ENCODE measurements around the gene SLC5A8.

The SLC5A8 gene

GRCh38 chr12:101108130-101108529 is 101.9 kb downstream of the SLC5A8 start:
- H3K4me3 ChIP-seq (ENCODE audit: low read depth, low read length), result no peak overlapping the region
- H3K4me1 ChIP-seq (ENCODE audit: control insufficient read depth, insufficient read depth, low read length), result no peaks in the 10 kb centered on the region
- H3K36me3 ChIP-seq (ENCODE audit: control insufficient read depth in 2 of 2, insufficient read depth in 1 of 2, low read length in 2 of 2), result no peaks in the 10 kb centered on the region
- ChIA-PET POLR2A (no interaction called here), CTCF (interaction anchor here (0.6 kb wide), 1 partner anchor 242 kb away, joined by 4 read pairs; no protein-coding TSS in a partner anchor)
- TF ChIP-seq ZNF292 (tag by site-specific recombination; IDR thresholded peaks at IDR 0.05; ENCODE audit: borderline replicate concordance, low read depth) (no peak), ZNF792 (tag by site-specific recombination; IDR thresholded peaks at IDR 0.05) (no peak), ZSCAN5A (tag by site-specific recombination; IDR thresholded peaks at IDR 0.05) (no peak), SP2 (tag by site-specific recombination; IDR thresholded peaks at IDR 0.05) (no peak), ZNF214 (tag by site-specific recombination; IDR thresholded peaks at IDR 0.05; ENCODE audit: borderline replicate concordance) (no peak), ZNF521 (tag by site-specific recombination; IDR thresholded peaks at IDR 0.05) (no peak), ZNF112 (tag by site-specific recombination; IDR thresholded peaks at IDR 0.05) (no peak), ZNF530 (tag by site-specific recombination; IDR thresholded peaks at IDR 0.05; ENCODE audit: low read depth) (no peak), ZNF391 (tag by site-specific recombination; IDR thresholded peaks at IDR 0.05; ENCODE audit: borderline replicate concordance, low read depth) (no peak), TRIM28 (IDR thresholded peaks at IDR 0.05; ENCODE audit: borderline replicate concordance, low read length) (no peak), ZNF48 (tag by site-specific recombination; IDR thresholded peaks at IDR 0.05) (no peak), PBX3 (CRISPR knock-in tag; IDR thresholded peaks at IDR 0.05) (no peak), ZNF202 (tag by site-specific recombination; IDR thresholded peaks at IDR 0.05; ENCODE audit: borderline replicate concordance) (no peak)
- H3K27ac ChIP-seq (ENCODE audit: extremely low read depth, low read depth, low read length), result no peak overlapping the region
- no peaks in the 10 kb centered on the region for H3K9me3 ChIP-seq (ENCODE audit: control insufficient read depth, insufficient read depth, low read depth, low read length)

GRCh38 chr12:101107032-101107763 is 102.8 kb downstream of the SLC5A8 start:
- Histone ChIP-seq H3K27ac (ENCODE audit: extremely low read depth, low read depth, low read length) (no peak overlapping the region), H3K36me3 (ENCODE audit: control insufficient read depth in 2 of 2, insufficient read depth in 1 of 2, low read length in 2 of 2) (no peaks in the 10 kb centered on the region), H3K9me3 (ENCODE audit: control insufficient read depth, insufficient read depth, low read depth, low read length) (no peaks in the 10 kb centered on the region), H3K4me3 (ENCODE audit: low read depth, low read length) (no peak overlapping the region), H3K4me1 (ENCODE audit: control insufficient read depth, insufficient read depth, low read length) (no peaks in the 10 kb centered on the region)
- POLR2A ChIA-PET, result no interaction called here
- CTCF ChIA-PET, result no interaction called here
- TF ChIP-seq IKZF3 (tag by site-specific recombination; IDR thresholded peaks at IDR 0.05) (no peak), ZNF571 (tag by site-specific recombination; IDR thresholded peaks at IDR 0.05) (no peak), ZNF549 (tag by site-specific recombination; IDR thresholded peaks at IDR 0.05) (no peak), TRIM28 (IDR thresholded peaks at IDR 0.05; ENCODE audit: borderline replicate concordance, low read length) (no peak), ZNF449 (tag by site-specific recombination; IDR thresholded peaks at IDR 0.05) (no peak), ZSCAN18 (tag by site-specific recombination; IDR thresholded peaks at IDR 0.05) (no peak), REPIN1 (tag by site-specific recombination; IDR thresholded peaks at IDR 0.05; ENCODE audit: low read depth) (no peak), ZNF10 (tag by site-specific recombination; IDR thresholded peaks at IDR 0.05) (no peak)
